HepG2 (cell line): ENCODE results near the gene PRKAR2A. TPM values are rescaled to one million over a fixed set of nuclear protein-coding genes. Genes with fewer than 3 reads are reported as not detected.

ENCODE experiments used
- CHCHD3 ChIP-seq: sonication (generic); formaldehyde crosslinking; IDR thresholded peaks from 2 replicates; pipeline ENCODE4 v1.8.0; 2022; ENCODE audit warnings: mild to moderate bottlenecking, missing genetic modification reagents, moderate library complexity
- CHD2 ChIP-seq: IDR thresholded peaks from 2 replicates; pipeline ENCODE4 v1.6.1; 2011; ENCODE audit warnings: low read depth, low read length, improper control_type of control experiment
- DR1 ChIP-seq: sonication (generic); formaldehyde crosslinking; IDR thresholded peaks from 2 replicates; pipeline ENCODE4 v1.8.0; 2021; ENCODE audit warnings: mild to moderate bottlenecking, missing genetic modification reagents, inconsistent platforms
- ELF3 ChIP-seq: IDR thresholded peaks from 2 replicates; pipeline ENCODE4 v1.6.1; 2016; ENCODE audit warnings: missing genetic modification reagents, missing compliant biosample characterization
- POLR2A ChIP-seq, 2 experiments: IDR thresholded peaks; 2 replicates each; pipeline ENCODE4 v1.6.1; 2011; ENCODE audit warnings: low read depth in 2 of 2, low read length in 2 of 2, mild to moderate bottlenecking in 1 of 2, moderate library complexity in 1 of 2; ENCODE audit not compliant: insufficient read depth in 1 of 2
- SALL2 ChIP-seq: sonication (generic); formaldehyde crosslinking; IDR thresholded peaks from 2 replicates; pipeline ENCODE4 v1.8.1; 2023; ENCODE audit warnings: mild to moderate bottlenecking, missing genetic modification reagents, inconsistent platforms
- XBP1 ChIP-seq: sonication (generic); formaldehyde crosslinking; IDR thresholded peaks from 2 replicates; pipeline ENCODE4 v1.5.0; 2020; ENCODE audit warnings: missing genetic modification reagents
- YEATS4 ChIP-seq: sonication (generic); formaldehyde crosslinking; IDR thresholded peaks from 2 replicates; pipeline ENCODE4 v1.4.0; 2020; ENCODE audit warnings: missing genetic modification reagents, borderline replicate concordance
- ZNF251 ChIP-seq: sonication (generic); formaldehyde crosslinking; IDR thresholded peaks from 2 replicates; pipeline ENCODE4 v1.9.0; 2021; ENCODE audit warnings: mild to moderate bottlenecking, missing genetic modification reagents
- ZNF263 ChIP-seq: sonication (generic); formaldehyde crosslinking; IDR thresholded peaks from 2 replicates; pipeline ENCODE4 v1.4.0; 2020; ENCODE audit warnings: missing genetic modification reagents
- ZNF317 ChIP-seq: sonication (generic); formaldehyde crosslinking; IDR thresholded peaks from 2 replicates; pipeline ENCODE4 v1.5.0; 2020; ENCODE audit warnings: mild to moderate bottlenecking, missing genetic modification reagents
- ZNF577 ChIP-seq: sonication (generic); formaldehyde crosslinking; IDR thresholded peaks from 2 replicates; pipeline ENCODE4 v1.4.0; 2020; ENCODE audit warnings: mild to moderate bottlenecking, low read depth, missing genetic modification reagents, borderline replicate concordance
- ZNF614 ChIP-seq: IDR thresholded peaks from 2 replicates; pipeline ENCODE4 v1.6.1; 2018; ENCODE audit warnings: missing biosample characterization, missing genetic modification reagents, inconsistent platforms, borderline replicate concordance
- polyA plus RNA-seq, 8 experiments: library from polyadenylated mRNA; depleted of rRNA in 3 of 8; stranded (reverse) in 7 of 8; unstranded in 1 of 8; fragments of >200 nt; fragmentation: Illumina TruSeq in 4 of 8; extraction: Trizol in 4 of 8; gene quantifications; 2 replicates each; pipeline versions ENCODE4 v1.2.1 to v1.2.3, GENCODE V29; 2011 to 2016; ENCODE audit warnings: low read depth in 4 of 8, missing spikeins in 1 of 8, mixed read lengths in 1 of 8; ENCODE audit not compliant: insufficient read depth in 1 of 8
- total RNA-seq, 5 experiments: library from RNA; depleted of rRNA; stranded (reverse); fragments of >200 nt; fragmentation: Illumina TruSeq; extraction: Trizol; gene quantifications; 2 replicates each; pipeline ENCODE4 v1.2.3, GENCODE V29; 2016; ENCODE audit warnings: low read depth in 1 of 5
- TF ChIP-seq, protein P1 (sequence below): sonication (generic); formaldehyde crosslinking; IDR thresholded peaks from 2 replicates; pipeline ENCODE4 v1.4.0; 2020; ENCODE audit warnings: missing genetic modification reagents, mild to moderate bottlenecking, borderline replicate concordance
- TF ChIP-seq, protein P2 (sequence below), 2 experiments: sonication (generic) in 1 of 2; formaldehyde crosslinking in 1 of 2; IDR thresholded peaks; 2 replicates each; pipeline versions ENCODE4 v1.5.1 to v1.6.1; 2011 to 2020; ENCODE audit warnings: borderline replicate concordance in 1 of 2, low read depth in 1 of 2, low read length in 1 of 2, mild to moderate bottlenecking in 1 of 2, missing genetic modification reagents in 1 of 2, moderate library complexity in 1 of 2
- TF ChIP-seq, protein P3 (sequence below): sonication (generic); formaldehyde crosslinking; IDR thresholded peaks from 2 replicates; pipeline ENCODE4 v1.9.0; 2022; ENCODE audit warnings: missing genetic modification reagents, mild to moderate bottlenecking, borderline replicate concordance
- TF ChIP-seq, protein P4 (sequence below): sonication (generic); formaldehyde crosslinking; IDR thresholded peaks from 2 replicates; pipeline ENCODE4 v1.9.0; 2022; ENCODE audit warnings: low read depth, missing genetic modification reagents

Gene PRKAR2A
- total and polyA plus RNA-seq, 2 of the 13 experiments (the other 11 are each of a cell fraction or from before 2014, with no cell fraction given) = 11.8 to 29.2 TPM

DNA sequence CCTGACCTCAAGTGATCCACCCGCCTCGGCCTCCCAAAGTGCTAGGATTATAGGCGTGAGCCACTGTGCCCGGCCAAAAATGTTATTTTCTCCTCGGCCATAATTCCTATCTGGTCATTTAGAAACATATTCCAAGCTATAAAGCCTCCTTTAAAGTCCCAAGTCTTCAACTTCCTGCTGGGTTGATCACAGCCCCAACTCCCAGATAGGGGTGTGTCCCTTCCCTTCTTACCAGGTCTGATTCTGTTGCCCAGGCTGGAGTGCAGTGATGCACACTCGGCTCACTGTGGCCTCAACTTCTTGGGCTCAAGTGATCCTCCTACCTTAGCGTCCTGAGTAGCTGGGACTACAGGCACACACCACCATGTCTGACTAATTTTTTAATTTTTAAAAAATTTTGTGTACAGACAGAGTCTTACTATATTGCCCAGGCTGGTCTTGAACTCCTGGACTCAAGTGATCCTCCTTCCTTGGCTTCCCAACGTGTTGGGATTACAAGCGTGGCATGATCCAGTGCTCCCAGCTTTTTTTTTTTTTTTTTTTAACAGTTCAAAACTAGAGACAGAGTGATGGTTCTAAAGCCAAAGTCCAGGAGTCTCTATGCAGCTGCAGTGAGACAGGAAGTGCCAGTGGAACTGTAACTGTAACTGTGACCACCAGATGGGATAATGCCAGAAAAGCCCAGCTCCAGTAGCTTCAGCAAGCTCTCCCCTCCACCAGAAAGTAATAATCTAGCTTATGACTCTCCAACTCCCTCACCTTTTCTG lies 8.2 kb upstream of the PRKAR2A start (continued):
- TF ChIP-seq, protein P1, sequence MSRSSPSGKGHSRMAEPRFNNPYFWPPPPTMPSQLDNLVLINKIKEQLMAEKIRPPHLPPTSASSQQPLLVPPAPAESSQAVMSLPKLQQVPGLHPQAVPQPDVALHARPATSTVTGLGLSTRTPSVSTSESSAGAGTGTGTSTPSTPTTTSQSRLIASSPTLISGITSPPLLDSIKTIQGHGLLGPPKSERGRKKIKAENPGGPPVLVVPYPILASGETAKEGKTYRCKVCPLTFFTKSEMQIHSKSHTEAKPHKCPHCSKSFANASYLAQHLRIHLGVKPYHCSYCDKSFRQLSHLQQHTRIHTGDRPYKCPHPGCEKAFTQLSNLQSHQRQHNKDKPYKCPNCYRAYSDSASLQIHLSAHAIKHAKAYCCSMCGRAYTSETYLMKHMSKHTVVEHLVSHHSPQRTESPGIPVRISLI (CRISPR knock-in tag) = peak; percentile 92
- TF ChIP-seq ZNF263 (CRISPR knock-in tag) = peak; percentile 91
- peak; percentile 55; the same call in 1 of the 2 replicates for TF ChIP-seq ZNF317 (CRISPR knock-in tag)
- TF ChIP-seq, protein P2, sequence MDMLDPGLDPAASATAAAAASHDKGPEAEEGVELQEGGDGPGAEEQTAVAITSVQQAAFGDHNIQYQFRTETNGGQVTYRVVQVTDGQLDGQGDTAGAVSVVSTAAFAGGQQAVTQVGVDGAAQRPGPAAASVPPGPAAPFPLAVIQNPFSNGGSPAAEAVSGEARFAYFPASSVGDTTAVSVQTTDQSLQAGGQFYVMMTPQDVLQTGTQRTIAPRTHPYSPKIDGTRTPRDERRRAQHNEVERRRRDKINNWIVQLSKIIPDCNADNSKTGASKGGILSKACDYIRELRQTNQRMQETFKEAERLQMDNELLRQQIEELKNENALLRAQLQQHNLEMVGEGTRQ (IDR thresholded peaks at IDR 0.05; ENCODE audit: low read depth, low read length) = no peak
- TF ChIP-seq, protein P2 (CRISPR knock-in tag; IDR thresholded peaks at IDR 0.05; ENCODE audit: borderline replicate concordance) = no peak
- TF ChIP-seq ELF3 = 0 out of 2 replicates have a peak, but pooled peaks have one; percentile 34
- TF ChIP-seq YEATS4 (CRISPR knock-in tag) = no peak; the same call in 1 of the 2 replicates
- TF ChIP-seq ZNF614 (CRISPR knock-in tag) = no peak
- no peak for TF ChIP-seq SALL2
- TF ChIP-seq DR1 (CRISPR knock-in tag) = no peak
- TF ChIP-seq XBP1 (CRISPR knock-in tag) = no peak
- TF ChIP-seq, protein P3, sequence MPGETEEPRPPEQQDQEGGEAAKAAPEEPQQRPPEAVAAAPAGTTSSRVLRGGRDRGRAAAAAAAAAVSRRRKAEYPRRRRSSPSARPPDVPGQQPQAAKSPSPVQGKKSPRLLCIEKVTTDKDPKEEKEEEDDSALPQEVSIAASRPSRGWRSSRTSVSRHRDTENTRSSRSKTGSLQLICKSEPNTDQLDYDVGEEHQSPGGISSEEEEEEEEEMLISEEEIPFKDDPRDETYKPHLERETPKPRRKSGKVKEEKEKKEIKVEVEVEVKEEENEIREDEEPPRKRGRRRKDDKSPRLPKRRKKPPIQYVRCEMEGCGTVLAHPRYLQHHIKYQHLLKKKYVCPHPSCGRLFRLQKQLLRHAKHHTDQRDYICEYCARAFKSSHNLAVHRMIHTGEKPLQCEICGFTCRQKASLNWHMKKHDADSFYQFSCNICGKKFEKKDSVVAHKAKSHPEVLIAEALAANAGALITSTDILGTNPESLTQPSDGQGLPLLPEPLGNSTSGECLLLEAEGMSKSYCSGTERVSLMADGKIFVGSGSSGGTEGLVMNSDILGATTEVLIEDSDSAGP (CRISPR knock-in tag) = no peak
- TF ChIP-seq CHD2 = no peak
- no peak for TF ChIP-seq POLR2A (IDR thresholded peaks at IDR 0.05; ENCODE audit: insufficient read depth in 1 of 2, low read depth in 2 of 2, low read length in 2 of 2)
- TF ChIP-seq, protein P4, sequence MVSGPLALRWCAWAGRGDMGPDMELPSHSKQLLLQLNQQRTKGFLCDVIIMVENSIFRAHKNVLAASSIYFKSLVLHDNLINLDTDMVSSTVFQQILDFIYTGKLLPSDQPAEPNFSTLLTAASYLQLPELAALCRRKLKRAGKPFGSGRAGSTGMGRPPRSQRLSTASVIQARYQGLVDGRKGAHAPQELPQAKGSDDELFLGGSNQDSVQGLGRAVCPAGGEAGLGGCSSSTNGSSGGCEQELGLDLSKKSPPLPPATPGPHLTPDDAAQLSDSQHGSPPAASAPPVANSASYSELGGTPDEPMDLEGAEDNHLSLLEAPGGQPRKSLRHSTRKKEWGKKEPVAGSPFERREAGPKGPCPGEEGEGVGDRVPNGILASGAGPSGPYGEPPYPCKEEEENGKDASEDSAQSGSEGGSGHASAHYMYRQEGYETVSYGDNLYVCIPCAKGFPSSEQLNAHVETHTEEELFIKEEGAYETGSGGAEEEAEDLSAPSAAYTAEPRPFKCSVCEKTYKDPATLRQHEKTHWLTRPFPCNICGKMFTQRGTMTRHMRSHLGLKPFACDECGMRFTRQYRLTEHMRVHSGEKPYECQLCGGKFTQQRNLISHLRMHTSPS (CRISPR knock-in tag) = no peak
- no peak for TF ChIP-seq ZNF251 (CRISPR knock-in tag)
- TF ChIP-seq ZNF577 (CRISPR knock-in tag) = no peak
- no peak for TF ChIP-seq CHCHD3 (CRISPR knock-in tag)
